ENCODE data around the gene STYX.

GRCh38 chr14:52793061-52793460 is 63.1 kb downstream of the STYX start:
- TF ChIP-seq CTCF (IDR thresholded peaks at IDR 0.05) (no peak), E2F1 (CRISPR knock-in tag; IDR thresholded peaks at IDR 0.05) (no peak), ZNF138 (CRISPR knock-in tag; conservative IDR thresholded peaks at IDR 0.05) (no peak), CREM (CRISPR knock-in tag; IDR thresholded peaks at IDR 0.05) (no peak), NR2C2 (CRISPR knock-in tag; IDR thresholded peaks at IDR 0.05) (no peak), USF1 (CRISPR knock-in tag; IDR thresholded peaks at IDR 0.05) (no peak), RELA (CRISPR knock-in tag; IDR thresholded peaks at IDR 0.05; ENCODE audit: borderline replicate concordance) (no peak), STAT6 (CRISPR knock-in tag; conservative IDR thresholded peaks at IDR 0.05; ENCODE audit: low read depth) (no peak), OVOL2 (CRISPR knock-in tag; IDR thresholded peaks at IDR 0.05; ENCODE audit: borderline replicate concordance) (no peak), ETV6 (CRISPR knock-in tag; IDR thresholded peaks at IDR 0.05) (no peak), ATF3 (CRISPR knock-in tag; conservative IDR thresholded peaks at IDR 0.05) (no peak), ATF2 (CRISPR knock-in tag; IDR thresholded peaks at IDR 0.05; ENCODE audit: borderline replicate concordance, low read depth) (no peak), TEAD4 (CRISPR knock-in tag; IDR thresholded peaks at IDR 0.05) (no peak), TCF7 (CRISPR knock-in tag; IDR thresholded peaks at IDR 0.05; ENCODE audit: low read depth) (no peak)
